ENCODE data around the gene CHRD. TPM values are rescaled to one million over a fixed set of nuclear protein-coding genes. Genes with fewer than 3 reads are reported as not detected.

CHRD gene
- total RNA-seq, 1 donor from 2014 or later, result 5.6 TPM

GRCh38 chr3:184350618-184351017 lies 29.2 kb upstream of the CHRD start:
- Mint-ChIP-seq H3K27ac (no peak overlapping the region), H3K27me3 (ENCODE audit: low read depth) (no peaks in the 10 kb centered on the region), H3K4me3 (no peak overlapping the region), H3K9me3 (no peaks in the 10 kb centered on the region), H3K4me1 (peaks cover 16% of the 10 kb centered on the region), H3K36me3 (peaks cover 8% of the 10 kb centered on the region)
- DNase-seq (ENCODE audit: low spot score in 2 of 2, unreplicated experiment in 2 of 2), result no peak
- no peak for TF ChIP-seq CTCF (IDR thresholded peaks at IDR 0.05; ENCODE audit: unreplicated experiment)

DNA sequence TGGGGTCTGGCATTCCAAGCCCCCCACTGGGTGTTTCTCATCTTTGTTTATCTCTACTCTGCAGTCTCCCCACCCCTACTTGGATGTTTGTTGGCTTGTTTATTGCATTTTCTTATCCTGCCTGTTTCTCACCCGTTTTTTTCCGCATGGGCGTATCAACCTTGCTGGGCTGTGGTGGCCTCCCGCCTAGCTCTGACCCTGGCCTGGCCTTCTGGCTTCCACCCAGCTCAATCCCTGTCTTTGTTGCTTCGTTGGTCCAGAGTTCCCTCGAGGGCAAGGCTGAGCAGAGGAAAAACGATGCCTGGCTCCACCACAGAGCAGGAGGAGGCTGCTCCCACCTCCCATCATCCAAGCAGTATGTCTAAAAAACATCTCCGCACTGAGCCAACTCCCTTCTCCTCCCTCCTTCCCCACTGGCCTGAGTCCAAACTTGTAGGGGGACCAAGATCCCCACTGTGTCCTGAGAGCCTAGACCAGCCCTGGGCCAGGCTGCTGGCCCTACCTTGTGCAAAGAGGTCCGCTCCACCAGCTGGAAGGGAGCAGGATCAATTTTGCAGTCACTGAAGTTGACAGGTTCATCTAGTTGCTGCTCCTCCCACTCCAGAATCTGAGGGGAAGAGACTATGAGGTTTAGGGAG lies 28.2 kb upstream of the CHRD start:
- no peak overlapping the region for H3K4me3 Mint-ChIP-seq
- H3K27me3 Mint-ChIP-seq (ENCODE audit: low read depth), result no peaks in the 10 kb centered on the region
- H3K4me1 Mint-ChIP-seq, result peaks cover 15% of the 10 kb centered on the region
- no peak for DNase-seq (ENCODE audit: low spot score in 2 of 2, unreplicated experiment in 2 of 2)
- H3K9me3 Mint-ChIP-seq, result no peaks in the 10 kb centered on the region
- peaks cover 8% of the 10 kb centered on the region for H3K36me3 Mint-ChIP-seq
- no peak overlapping the region for H3K27ac Mint-ChIP-seq
- no peak for TF ChIP-seq CTCF (IDR thresholded peaks at IDR 0.05; ENCODE audit: unreplicated experiment)

GRCh38 chr3:184352149-184352785 lies 27.6 kb upstream of the CHRD start:
- H3K9me3 Mint-ChIP-seq, result no peaks in the 10 kb centered on the region
- H3K4me1 Mint-ChIP-seq, result peaks cover 15% of the 10 kb centered on the region
- no peak overlapping the region for H3K27ac Mint-ChIP-seq
- H3K27me3 Mint-ChIP-seq (ENCODE audit: low read depth), result no peaks in the 10 kb centered on the region
- no peak overlapping the region for H3K4me3 Mint-ChIP-seq
- peaks cover 8% of the 10 kb centered on the region for H3K36me3 Mint-ChIP-seq
- TF ChIP-seq CTCF (IDR thresholded peaks at IDR 0.05; ENCODE audit: unreplicated experiment), result no peak
- DNase-seq (ENCODE audit: low spot score in 2 of 2, unreplicated experiment in 2 of 2), result no peak

- no peaks in the 10 kb centered on the region for H3K27me3 Mint-ChIP-seq (ENCODE audit: low read depth)
- no peaks in the 10 kb centered on the region for H3K9me3 Mint-ChIP-seq
- no peak overlapping the region for H3K4me3 Mint-ChIP-seq
- DNase-seq (ENCODE audit: low spot score in 2 of 2, unreplicated experiment in 2 of 2), result no peak
- H3K4me1 Mint-ChIP-seq, result peaks cover 9% of the 10 kb centered on the region
- no peak overlapping the region for H3K27ac Mint-ChIP-seq
- H3K36me3 Mint-ChIP-seq, result peaks cover 8% of the 10 kb centered on the region
- no peak for TF ChIP-seq CTCF (IDR thresholded peaks at IDR 0.05; ENCODE audit: unreplicated experiment)
Measured at GRCh38 chr3:184352897-184353545, 26.8 kb upstream of the CHRD start.

DNA sequence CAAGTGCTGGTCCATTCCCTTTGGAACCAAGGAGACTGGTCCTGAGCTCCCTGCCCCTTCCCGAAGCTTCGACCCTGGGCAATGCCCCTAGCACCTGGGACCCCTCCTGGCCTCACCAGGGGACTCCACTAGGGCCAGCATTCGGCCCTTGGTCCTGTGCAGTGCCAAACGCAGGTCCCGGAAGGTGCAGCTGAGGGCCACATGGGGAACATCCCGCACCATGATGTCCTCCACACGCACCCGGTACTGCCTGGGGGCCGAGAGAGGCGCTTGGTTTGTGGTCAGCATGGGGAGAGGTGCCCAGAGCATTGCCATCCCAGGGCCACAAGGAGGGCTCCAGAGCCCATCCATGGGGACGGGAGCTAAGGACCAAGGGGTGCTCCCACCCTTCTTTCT lies 26.3 kb upstream of the CHRD start:
- H3K27me3 Mint-ChIP-seq (ENCODE audit: low read depth), result no peaks in the 10 kb centered on the region
- DNase-seq (ENCODE audit: low spot score in 2 of 2, unreplicated experiment in 2 of 2), result no peak
- H3K27ac Mint-ChIP-seq, result no peak overlapping the region
- peaks cover 8% of the 10 kb centered on the region for H3K4me1 Mint-ChIP-seq
- TF ChIP-seq CTCF (IDR thresholded peaks at IDR 0.05; ENCODE audit: unreplicated experiment), result no peak
- H3K4me3 Mint-ChIP-seq, result no peak overlapping the region
- no peaks in the 10 kb centered on the region for H3K9me3 Mint-ChIP-seq
- H3K36me3 Mint-ChIP-seq, result peaks cover 8% of the 10 kb centered on the region

All from mesothelial cell of epicardium (in vitro differentiated cells).